Breast epithelium (tissue), 4 donors: ENCODE measurements around the gene HPSE. TPM values are rescaled to one million over a fixed set of nuclear protein-coding genes. Genes with fewer than 3 reads are reported as not detected.

ENCODE experiments used
- DNase-seq, 2 donors: peaks; one replicate each; pipeline ENCODE4 v3.0.0-alpha.2; 2019; ENCODE audit warnings: low spot score in 2 of 2
- H3K27ac ChIP-seq, 2 donors: fragments of 200-600 bp; sonication (generic) in 1 of 2; one replicate each; pipeline ENCODE4 v1.5.1; 2016 to 2019; ENCODE audit warnings: mild to moderate bottlenecking in 1 of 2
- H3K27me3 ChIP-seq, 2 donors: fragments of 200-600 bp; sonication (generic) in 1 of 2; one replicate each; pipeline versions ENCODE4 v1.5.1 to v1.6.0; 2017 to 2019; ENCODE audit warnings: control low read depth in 1 of 2, mild to moderate bottlenecking in 1 of 2
- H3K36me3 ChIP-seq: fragments of 200-600 bp; one replicate; pipeline ENCODE4 v1.5.1; 2019
- H3K4me1 ChIP-seq, 2 donors: fragments of 200-600 bp; sonication (generic); one replicate each; pipeline ENCODE4 v1.5.1; 2016 to 2019; ENCODE audit warnings: control low read depth in 1 of 2
- H3K4me3 ChIP-seq, 3 donors: fragments of 200-600 bp; sonication (generic); 1 replicate in 2 of 3; 2 replicates in 1 of 3; pipeline ENCODE4 v1.5.1; 2016 to 2019; ENCODE audit warnings: mild to moderate bottlenecking in 3 of 3, moderate library complexity in 2 of 3
- H3K9me3 ChIP-seq, 2 donors: fragments of 200-600 bp; sonication (generic) in 1 of 2; one replicate each; pipeline ENCODE4 v1.5.1; 2016 to 2019; ENCODE audit warnings: control low read depth in 1 of 2
- POLR2A ChIP-seq: fragments of 450-650 bp; IDR thresholded peaks from one replicate; pipeline ENCODE4 v1.6.1; 2016; ENCODE audit warnings: antibody characterized with exemption, mild to moderate bottlenecking, moderate library complexity
- POLR2AphosphoS5 ChIP-seq, 3 donors: sonication (generic); formaldehyde crosslinking; IDR thresholded peaks; one replicate each; pipeline ENCODE4 v1.6.1; 2017; ENCODE audit warnings: antibody characterized with exemption in 3 of 3
- intact Hi-C: fragments of 100-400 bp; cut with DNase I; formaldehyde crosslinking; loops from one replicate; pipeline ENCODE4 v1.15.1; 2023; ENCODE audit warnings: low total_unique reads
- total RNA-seq, 3 donors: library from RNA; depleted of rRNA; stranded (reverse); fragments of >200 nt; gene quantifications; one replicate each; pipeline ENCODE4 v1.1.0, GENCODE V29; 2016
- TF ChIP-seq, protein P1 (sequence below), 3 donors: fragments of 450-650 bp; IDR thresholded peaks; one replicate each; pipeline ENCODE4 v1.5.1; 2016 to 2017; ENCODE audit warnings: antibody characterized with exemption in 3 of 3, mild to moderate bottlenecking in 3 of 3, moderate library complexity in 3 of 3

The HPSE gene
- total RNA-seq, 3 donors from 2014 or later, result 1.3 to 3.8 (median 1.6) TPM

DNA sequence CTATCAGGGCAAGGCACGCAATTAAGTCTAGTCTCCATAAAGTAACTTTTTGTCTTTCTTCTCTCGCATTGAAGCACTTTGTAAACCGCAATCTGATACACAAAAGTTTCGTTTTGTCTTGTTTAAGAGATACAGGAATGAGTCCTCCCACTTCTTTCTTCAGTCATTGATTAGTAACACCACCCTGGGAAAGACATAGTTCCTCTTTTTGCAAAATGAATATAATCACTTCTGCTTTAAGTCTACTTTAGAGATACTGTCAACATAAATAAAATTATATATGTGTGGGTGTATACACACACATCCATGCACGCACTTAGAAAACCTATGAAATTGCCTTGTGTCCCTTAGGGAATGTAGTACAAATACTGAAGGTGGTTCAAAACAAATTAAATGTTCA, 61.7 kb downstream of the HPSE start:
- TF ChIP-seq POLR2A (no peak), POLR2AphosphoS5 (IDR thresholded peaks at IDR 0.05) (no peak)
- TF ChIP-seq, protein P1, sequence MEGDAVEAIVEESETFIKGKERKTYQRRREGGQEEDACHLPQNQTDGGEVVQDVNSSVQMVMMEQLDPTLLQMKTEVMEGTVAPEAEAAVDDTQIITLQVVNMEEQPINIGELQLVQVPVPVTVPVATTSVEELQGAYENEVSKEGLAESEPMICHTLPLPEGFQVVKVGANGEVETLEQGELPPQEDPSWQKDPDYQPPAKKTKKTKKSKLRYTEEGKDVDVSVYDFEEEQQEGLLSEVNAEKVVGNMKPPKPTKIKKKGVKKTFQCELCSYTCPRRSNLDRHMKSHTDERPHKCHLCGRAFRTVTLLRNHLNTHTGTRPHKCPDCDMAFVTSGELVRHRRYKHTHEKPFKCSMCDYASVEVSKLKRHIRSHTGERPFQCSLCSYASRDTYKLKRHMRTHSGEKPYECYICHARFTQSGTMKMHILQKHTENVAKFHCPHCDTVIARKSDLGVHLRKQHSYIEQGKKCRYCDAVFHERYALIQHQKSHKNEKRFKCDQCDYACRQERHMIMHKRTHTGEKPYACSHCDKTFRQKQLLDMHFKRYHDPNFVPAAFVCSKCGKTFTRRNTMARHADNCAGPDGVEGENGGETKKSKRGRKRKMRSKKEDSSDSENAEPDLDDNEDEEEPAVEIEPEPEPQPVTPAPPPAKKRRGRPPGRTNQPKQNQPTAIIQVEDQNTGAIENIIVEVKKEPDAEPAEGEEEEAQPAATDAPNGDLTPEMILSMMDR (IDR thresholded peaks at IDR 0.05), result no peak
- Histone ChIP-seq H3K27ac (no peak overlapping the region), H3K36me3 (no peaks in the 10 kb centered on the region), H3K27me3 (no peaks in the 10 kb centered on the region), H3K9me3 (no peaks in the 10 kb centered on the region), H3K4me1 (no peaks in the 10 kb centered on the region), H3K4me3 (no peak overlapping the region)
- no peak for DNase-seq
- intact Hi-C loops, result no loop called here

DNA sequence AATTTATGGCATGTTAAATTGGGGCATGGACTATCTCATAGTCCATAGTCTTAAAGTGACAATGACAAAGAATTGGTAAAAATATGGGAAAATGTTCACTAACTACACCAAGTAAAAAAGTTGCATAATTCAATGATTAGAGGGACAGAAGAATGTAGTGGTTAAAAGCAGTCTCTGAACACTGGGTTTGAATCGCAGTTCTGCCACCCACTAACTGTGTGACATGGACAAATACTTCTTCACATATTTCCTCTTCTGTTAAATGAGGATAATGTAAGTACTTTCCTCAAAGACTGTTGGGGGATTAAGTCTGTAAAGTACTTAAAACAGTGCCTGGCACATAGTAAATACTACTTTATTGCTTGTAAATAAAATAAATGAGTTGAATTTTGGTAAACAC, 65.4 kb downstream of the HPSE start:
- Histone ChIP-seq H3K27ac (no peak overlapping the region), H3K4me3 (no peak overlapping the region), H3K27me3 (no peaks in the 10 kb centered on the region), H3K9me3 (no peaks in the 10 kb centered on the region), H3K4me1 (no peaks in the 10 kb centered on the region), H3K36me3 (no peaks in the 10 kb centered on the region)
- intact Hi-C loops, result no loop called here
- no peak for DNase-seq
- TF ChIP-seq, protein P1 (IDR thresholded peaks at IDR 0.05), result no peak
- TF ChIP-seq POLR2A (no peak), POLR2AphosphoS5 (IDR thresholded peaks at IDR 0.05) (no peak)

DNA sequence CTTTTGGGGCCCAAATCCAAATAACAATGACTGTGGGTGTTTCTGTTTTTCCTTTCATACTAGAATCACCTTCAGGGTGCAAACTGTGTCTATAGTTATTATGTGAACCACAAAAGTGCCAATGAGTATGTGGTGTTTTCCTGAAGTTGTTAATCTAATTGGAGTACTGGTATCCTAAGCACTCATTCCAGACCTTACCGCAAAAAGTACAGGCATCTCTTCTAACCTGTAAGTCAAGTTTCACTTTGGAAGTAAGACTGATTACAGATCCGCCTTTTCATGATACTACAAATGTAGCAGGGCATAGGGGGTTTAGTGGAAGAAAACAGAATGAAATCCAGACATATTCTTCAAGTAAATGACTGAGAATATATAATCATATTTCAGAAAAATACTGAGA, 66.2 kb downstream of the HPSE start:
- intact Hi-C loops, result no loop called here
- Histone ChIP-seq H3K4me1 (no peaks in the 10 kb centered on the region), H3K27me3 (no peaks in the 10 kb centered on the region), H3K36me3 (no peaks in the 10 kb centered on the region), H3K27ac (no peak overlapping the region), H3K9me3 (no peaks in the 10 kb centered on the region), H3K4me3 (no peak overlapping the region)
- TF ChIP-seq POLR2AphosphoS5 (IDR thresholded peaks at IDR 0.05) (no peak), POLR2A (no peak)
- TF ChIP-seq, protein P1 (IDR thresholded peaks at IDR 0.05), result no peak
- no peak for DNase-seq

DNA sequence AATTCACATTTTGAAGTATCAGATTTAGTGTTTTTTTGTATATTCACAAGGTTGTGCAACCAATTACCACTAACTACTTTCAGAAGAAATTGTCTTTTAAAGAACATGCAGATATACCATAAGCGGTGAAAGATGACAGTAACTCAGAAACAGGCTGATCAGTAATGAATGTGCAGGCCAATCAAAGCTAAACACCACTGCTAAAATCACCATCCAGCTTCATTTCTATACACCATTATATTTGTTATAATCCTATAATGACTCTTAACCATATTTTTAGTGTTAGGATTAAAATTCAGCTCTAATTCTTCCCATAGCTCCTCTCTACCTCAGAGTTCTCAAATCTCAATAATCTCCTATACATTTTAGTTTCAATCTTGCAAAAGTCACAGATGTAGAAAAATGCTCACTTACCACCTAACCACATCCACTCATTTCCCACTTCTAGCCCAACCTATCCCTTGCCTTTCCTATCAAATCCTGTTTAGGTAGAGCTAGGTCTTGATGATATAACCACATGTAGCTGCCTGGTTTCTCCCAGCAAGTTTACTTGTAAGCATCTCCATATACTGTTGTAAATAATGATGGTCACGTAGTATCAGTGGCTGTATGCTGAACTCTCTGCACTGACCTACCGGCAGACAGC, 66.7 kb downstream of the HPSE start:
- no peaks in the 10 kb centered on the region for H3K9me3 ChIP-seq
- H3K36me3 ChIP-seq, result no peaks in the 10 kb centered on the region
- H3K4me3 ChIP-seq, result no peak overlapping the region
- H3K4me1 ChIP-seq, result no peaks in the 10 kb centered on the region
- intact Hi-C loops, result no loop called here
- TF ChIP-seq, protein P1 (IDR thresholded peaks at IDR 0.05), result no peak
- TF ChIP-seq POLR2AphosphoS5 (IDR thresholded peaks at IDR 0.05), result no peak
- no peak for TF ChIP-seq POLR2A
- DNase-seq, result no peak
- H3K27me3 ChIP-seq, result no peaks in the 10 kb centered on the region
- no peak overlapping the region for H3K27ac ChIP-seq

DNA sequence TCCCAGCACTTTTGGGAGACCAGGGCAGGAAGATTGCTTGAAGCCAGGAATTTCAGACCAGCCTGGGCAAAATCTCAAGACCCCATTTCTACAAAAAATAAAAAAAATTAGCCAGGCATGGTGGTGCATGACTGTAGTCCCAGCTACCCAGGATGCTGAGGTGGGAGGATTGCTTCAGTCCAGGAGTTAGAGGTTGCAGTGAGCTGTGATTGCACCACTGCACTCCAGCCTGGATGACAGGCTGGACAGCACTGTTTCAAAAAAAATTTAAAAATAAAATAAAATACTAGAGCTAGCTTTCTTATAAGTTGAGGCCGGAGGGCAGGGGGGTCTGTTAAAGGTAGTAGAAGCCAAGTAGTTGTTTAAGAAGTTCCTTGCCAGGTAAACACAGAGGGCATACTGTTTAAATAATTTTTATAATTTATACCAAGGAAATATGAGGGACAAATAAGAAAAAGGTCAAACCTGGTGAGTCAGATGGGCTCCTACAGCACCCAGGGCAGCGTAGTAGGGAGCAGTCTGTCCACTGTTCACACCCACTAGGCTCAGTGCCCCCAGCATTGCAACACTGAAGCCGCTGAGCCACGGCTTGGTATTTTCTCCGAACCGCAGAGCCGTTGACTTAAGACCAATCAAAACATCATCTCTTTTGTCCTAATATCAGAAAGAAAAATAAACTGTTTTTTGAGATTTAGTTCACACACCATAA, 67.4 kb downstream of the HPSE start:
- no peaks in the 10 kb centered on the region for H3K36me3 ChIP-seq
- no peak overlapping the region for H3K27ac ChIP-seq

More for the DNA sequence above, 67.4 kb downstream of the HPSE start:
- Histone ChIP-seq H3K4me1 (no peaks in the 10 kb centered on the region), H3K4me3 (no peak overlapping the region), H3K27me3 (no peaks in the 10 kb centered on the region), H3K9me3 (no peaks in the 10 kb centered on the region)
- no peak for TF ChIP-seq POLR2AphosphoS5 (IDR thresholded peaks at IDR 0.05)
- no peak for TF ChIP-seq POLR2A
- TF ChIP-seq, protein P1 (IDR thresholded peaks at IDR 0.05), result no peak
- intact Hi-C loops, result no loop called here
- DNase-seq, result no peak
